Natural killer cell treated with Interleukin-12 subunit alpha and Interleukin-12 subunit beta and Interleukin-15 and Interleukin-18, amount 100 ng/mL, for 72 hours (primary cell): Measurements from ENCODE around the gene NUDT3. TPM values are rescaled to one million over a fixed set of nuclear protein-coding genes. Genes with fewer than 3 reads are reported as not detected.
"Not testable (repeated sequence)": the region's sequence is repeated elsewhere in the genome, so short reads cannot be mapped to it uniquely, and the experiment has no call there.

ENCODE experiments used
- ATAC-seq, 2 donors: fragments of 150-1000 bp; cut with Tn5 transposase in 1 of 2; sonication (Bioruptor Pico), chemical (Tn5 transposase) in 1 of 2; 2 replicates each; pipeline ENCODE4 v1.10.0; 2021
- DNase-seq: peaks from one replicate; pipeline ENCODE4 v3.0.0; 2022; ENCODE audit warnings: low spot score
- H3K27ac Mint-ChIP-seq, 2 donors: 1 replicate in 1 of 2; 2 replicates in 1 of 2; pipeline ENCODE4 v1.8.0; 2022; ENCODE audit warnings: mixed read lengths in 2 of 2, mild to moderate bottlenecking in 1 of 2, moderate library complexity in 1 of 2
- H3K27me3 Mint-ChIP-seq, 2 donors: 1 replicate in 1 of 2; 2 replicates in 1 of 2; pipeline ENCODE4 v1.8.0; 2022; ENCODE audit warnings: mixed read lengths in 2 of 2
- H3K36me3 Mint-ChIP-seq: one replicate; pipeline ENCODE4 v1.8.0; 2022; ENCODE audit warnings: mixed read lengths
- H3K4me1 Mint-ChIP-seq, 2 donors: 1 replicate in 1 of 2; 2 replicates in 1 of 2; pipeline ENCODE4 v1.8.0; 2022; ENCODE audit warnings: low read depth in 2 of 2, mixed read lengths in 2 of 2, mild to moderate bottlenecking in 1 of 2
- H3K4me3 Mint-ChIP-seq: one replicate; pipeline ENCODE4 v1.8.0; 2022; ENCODE audit warnings: mixed read lengths
- H3K9me3 Mint-ChIP-seq: 2 replicates; pipeline ENCODE4 v1.8.0; 2022; ENCODE audit warnings: mixed read lengths
- total RNA-seq, 2 donors: library from RNA; stranded (reverse); gene quantifications; one replicate each; pipeline ENCODE4 v1.2.3, GENCODE V29; 2022

NUDT3 gene
- total RNA-seq, 2 donors from 2014 or later = 9.2 to 15.4 TPM

DNA sequence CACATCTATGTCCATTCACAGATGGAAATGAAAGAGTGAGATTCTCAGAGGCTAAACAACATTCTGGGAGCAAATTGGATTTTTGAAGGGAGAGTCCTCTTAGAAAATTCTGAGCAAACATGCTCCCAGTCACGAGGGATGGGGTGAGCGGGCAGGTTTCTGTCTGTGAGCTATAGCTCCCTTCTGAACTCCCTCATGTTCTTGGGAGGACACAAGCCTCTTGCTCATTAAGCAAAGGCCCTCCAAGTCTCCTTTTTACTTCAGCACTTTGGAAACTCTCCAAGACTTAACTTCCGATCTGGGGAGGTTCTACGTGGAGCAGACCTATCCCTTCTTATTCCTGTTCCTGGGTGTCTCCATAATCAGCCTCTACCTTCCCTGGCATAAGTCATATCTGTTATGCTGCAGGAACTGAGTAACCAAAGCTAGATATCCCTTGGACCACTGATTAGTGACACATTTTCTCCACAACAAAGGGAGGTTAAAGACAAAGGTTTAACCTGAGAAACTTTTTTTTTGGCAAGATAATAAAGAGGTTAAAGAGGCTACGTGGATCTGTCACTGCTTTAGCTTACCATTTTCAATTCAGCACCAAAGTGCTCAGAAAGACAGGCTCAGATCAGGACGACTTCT, 110.7 kb downstream of the NUDT3 start:
- Mint-ChIP-seq H3K4me3 (no peak overlapping the region), H3K9me3 (no peaks in the 10 kb centered on the region), H3K36me3 (no peaks in the 10 kb centered on the region), H3K4me1 (peaks cover 0 to 8% of the 10 kb centered on the region in 2 donors), H3K27ac (no peak overlapping the region), H3K27me3 (no peaks in the 10 kb centered on the region)
- DNase-seq (no peak), ATAC-seq (no peak)

DNA sequence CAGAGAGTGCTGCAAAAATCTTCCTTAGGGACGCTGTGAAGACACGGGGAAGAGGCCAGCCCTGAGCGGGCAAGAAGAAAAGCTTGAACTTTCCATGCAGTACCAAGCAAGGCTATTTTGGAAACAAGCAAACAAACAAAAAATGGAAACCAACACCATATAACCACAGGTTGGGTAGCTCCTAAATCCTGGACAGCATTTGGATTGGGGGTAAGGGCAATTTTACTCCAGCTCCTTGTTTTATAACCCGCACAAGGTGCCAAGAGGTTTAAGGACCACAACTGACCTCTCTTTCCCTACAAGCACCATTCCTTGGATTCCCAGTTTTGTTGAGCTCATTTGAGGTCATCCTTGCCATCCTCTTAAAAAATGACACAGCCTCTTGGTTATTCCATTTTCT, 112.3 kb downstream of the NUDT3 start:
- no peak overlapping the region for H3K4me3 Mint-ChIP-seq
- ATAC-seq = no peak
- DNase-seq = no peak

DNA sequence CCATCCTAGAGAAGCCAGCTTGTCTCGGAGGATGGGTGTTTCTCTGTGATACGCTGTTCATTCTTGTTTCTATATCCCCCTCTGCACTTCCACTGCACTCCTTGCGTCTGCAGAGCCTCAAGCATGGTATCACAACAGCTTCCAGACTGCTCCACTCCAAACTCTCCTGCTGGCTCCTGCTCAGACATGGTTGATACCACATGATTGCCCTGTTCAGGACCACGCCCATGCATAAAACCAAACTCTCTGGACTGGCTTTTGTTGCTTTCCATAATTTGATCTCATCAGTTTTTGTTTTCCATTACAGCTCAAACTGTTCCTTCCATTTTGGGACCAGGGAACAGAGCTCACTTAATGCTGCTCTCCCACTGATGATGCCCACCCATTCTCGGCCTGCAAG, 113.6 kb downstream of the NUDT3 start:
- DNase-seq (no peak), ATAC-seq (no peak)
- H3K4me3 Mint-ChIP-seq = no peak overlapping the region
- no peaks in the 10 kb centered on the region for H3K27me3 Mint-ChIP-seq
- no peaks in the 10 kb centered on the region for H3K9me3 Mint-ChIP-seq
- peaks cover 0 to 9% of the 10 kb centered on the region in 2 donors for H3K4me1 Mint-ChIP-seq
- H3K36me3 Mint-ChIP-seq = no peaks in the 10 kb centered on the region
- H3K27ac Mint-ChIP-seq = no peak overlapping the region

More for the DNA sequence above, 112.3 kb downstream of the NUDT3 start:
- no peaks in the 10 kb centered on the region for H3K9me3 Mint-ChIP-seq
- no peaks in the 10 kb centered on the region for H3K27me3 Mint-ChIP-seq
- no peak overlapping the region for H3K27ac Mint-ChIP-seq
- H3K4me1 Mint-ChIP-seq = peaks cover 0 to 8% of the 10 kb centered on the region in 2 donors
- H3K36me3 Mint-ChIP-seq = no peaks in the 10 kb centered on the region

DNA sequence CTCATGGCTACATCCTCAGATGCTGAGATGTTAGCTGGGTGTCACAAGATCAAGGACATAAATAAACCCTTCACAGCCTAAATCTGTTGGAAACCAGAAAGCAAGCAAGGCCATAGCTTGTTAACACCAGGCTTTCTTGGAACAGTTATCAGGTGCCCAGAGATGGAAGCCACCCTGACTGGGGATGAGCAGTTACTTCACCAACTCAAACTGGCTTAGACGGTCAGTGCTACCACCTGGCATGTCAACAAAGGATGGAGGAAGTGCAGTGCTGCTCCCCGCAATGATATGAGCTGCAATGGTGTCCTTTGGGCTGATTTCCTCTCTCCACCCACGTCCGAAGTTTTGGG, 114.7 kb downstream of the NUDT3 start:
- DNase-seq (no peak), ATAC-seq (no peak)
- Mint-ChIP-seq H3K27me3 (no peaks in the 10 kb centered on the region), H3K4me3 (no peak overlapping the region), H3K27ac (no peak overlapping the region), H3K4me1 (peaks cover 0 to 10% of the 10 kb centered on the region in 2 donors), H3K36me3 (no peaks in the 10 kb centered on the region), H3K9me3 (no peaks in the 10 kb centered on the region)

DNA sequence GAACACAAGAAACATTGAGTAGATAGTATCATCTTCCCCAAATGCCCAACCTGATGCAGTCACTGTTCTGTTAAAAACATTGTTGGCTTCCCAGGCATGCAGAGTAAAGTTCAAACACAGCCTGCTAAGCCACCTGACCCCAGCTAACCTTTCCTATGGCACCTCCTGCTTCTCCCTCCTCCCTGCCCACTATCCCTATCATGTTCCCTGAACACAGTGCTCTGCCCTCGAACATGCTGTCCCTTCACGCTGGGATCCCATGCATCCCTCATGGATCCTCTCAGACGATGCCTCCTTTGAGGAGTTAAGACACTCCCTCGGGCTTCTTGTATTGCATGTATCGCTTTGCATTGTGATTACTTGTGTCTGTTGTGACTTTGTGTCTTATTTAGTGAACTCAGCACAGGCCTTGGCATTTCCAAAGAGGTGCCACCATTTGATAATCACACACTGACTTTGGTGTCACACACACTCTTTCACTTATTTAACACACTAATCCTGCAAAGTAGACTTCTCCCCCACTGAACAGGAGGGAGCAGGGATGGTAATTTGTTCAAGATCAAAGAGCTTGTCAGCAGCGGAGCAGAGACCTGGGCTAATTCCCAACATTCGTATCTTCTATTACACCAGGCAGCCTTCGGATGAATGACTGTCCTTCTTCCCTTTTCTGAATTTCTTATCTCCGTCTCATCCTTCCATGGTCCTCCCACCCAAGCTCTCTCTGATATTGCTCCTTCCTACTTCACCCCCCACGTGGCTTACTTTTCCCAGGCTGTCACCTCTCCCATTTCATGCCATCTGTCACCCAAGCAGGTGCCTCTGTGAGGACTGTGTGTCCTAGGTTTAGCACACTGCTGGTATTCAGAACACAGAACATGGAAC, 115.3 kb downstream of the NUDT3 start:
- DNase-seq = no peak
- Mint-ChIP-seq H3K27me3 (no peaks in the 10 kb centered on the region), H3K36me3 (no peaks in the 10 kb centered on the region), H3K4me1 (peaks cover 0 to 10% of the 10 kb centered on the region in 2 donors), H3K27ac (no peak overlapping the region), H3K4me3 (no peak overlapping the region), H3K9me3 (no peaks in the 10 kb centered on the region)
- no peak for ATAC-seq

DNA sequence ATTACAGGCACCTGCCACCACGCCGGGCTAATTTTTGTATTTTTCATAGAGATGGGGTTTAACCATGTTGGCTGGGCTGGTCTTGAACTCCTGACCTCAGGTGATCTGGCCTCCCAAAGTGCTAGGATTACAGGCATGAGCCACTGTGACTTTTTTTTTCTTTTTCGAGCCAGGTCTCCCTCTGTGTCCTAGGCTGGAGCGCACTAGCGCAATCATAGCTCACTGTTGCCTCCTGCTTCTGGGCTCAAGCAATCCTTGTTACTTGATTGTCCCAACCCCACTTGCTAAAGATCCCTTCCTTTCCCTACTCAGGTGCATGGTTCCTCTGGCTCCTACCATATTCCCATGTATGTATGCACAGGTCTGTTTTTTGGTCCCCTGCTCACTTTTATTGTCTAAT, 116.3 kb downstream of the NUDT3 start:
- no peak overlapping the region for H3K27ac Mint-ChIP-seq
- no peak for ATAC-seq

DNA sequence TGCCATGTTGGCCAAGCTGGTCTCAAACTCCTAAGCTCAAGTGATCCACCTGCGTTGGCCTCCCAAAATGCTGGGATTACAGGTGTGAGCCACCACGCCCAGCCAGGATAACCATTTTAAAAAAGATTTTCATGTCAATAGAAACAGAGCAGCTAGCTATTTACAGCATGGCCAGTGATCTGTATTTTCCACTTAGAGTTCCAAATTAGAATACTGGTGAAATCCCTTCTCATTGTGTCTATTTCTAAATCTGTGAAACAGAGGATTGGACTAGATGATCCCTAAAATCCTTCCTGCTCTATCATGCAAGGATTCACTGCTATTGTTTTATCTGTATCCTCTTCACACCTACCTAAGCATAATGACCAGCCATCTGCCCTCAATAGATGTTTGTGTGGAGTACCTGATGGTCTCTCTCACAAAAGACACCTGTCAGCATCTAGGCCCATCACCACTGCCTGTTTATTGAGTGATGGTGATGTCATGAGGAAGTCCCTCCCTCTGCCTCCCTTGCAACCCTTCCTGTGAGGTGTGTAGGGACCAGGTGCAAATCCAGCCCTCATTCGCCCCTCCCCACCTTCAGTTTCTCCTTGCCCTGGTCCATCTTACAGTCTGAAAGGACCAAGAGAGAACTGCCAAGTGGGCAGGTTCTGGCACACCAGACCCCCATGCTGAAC, 117.2 kb downstream of the NUDT3 start:
- Mint-ChIP-seq H3K4me3 (no peak overlapping the region), H3K9me3 (no peaks in the 10 kb centered on the region), H3K27me3 (no peaks in the 10 kb centered on the region), H3K36me3 (no peaks in the 10 kb centered on the region), H3K4me1 (peaks cover 0 to 10% of the 10 kb centered on the region in 2 donors), H3K27ac (no peak overlapping the region)
- ATAC-seq (no peak), DNase-seq (no peak)

More for the DNA sequence above, 116.3 kb downstream of the NUDT3 start:
- H3K4me3 Mint-ChIP-seq = no peak overlapping the region
- H3K36me3 Mint-ChIP-seq = no peaks in the 10 kb centered on the region
- H3K4me1 Mint-ChIP-seq = peaks cover 0 to 10% of the 10 kb centered on the region in 2 donors
- no peak for DNase-seq
- H3K9me3 Mint-ChIP-seq = no peaks in the 10 kb centered on the region
- no peaks in the 10 kb centered on the region for H3K27me3 Mint-ChIP-seq

DNA sequence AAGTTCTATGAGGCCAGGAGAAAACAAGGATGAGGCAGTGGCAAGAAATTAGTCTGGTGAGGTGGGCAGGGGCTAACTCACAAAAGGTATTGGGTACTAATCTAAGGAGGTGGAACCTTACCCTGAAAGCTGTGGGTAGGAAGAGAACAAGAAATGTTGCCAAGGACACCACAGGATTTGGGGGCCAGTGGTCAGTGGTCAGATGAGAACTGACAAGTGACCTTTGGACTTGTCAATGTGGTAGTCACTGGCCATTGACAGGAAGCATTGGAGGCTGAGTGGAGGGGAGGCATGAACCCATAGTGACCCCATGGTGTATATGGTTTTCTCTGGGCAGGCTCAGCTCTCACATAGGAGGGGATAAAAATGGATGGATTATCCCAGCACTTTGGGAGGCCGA, 118.3 kb downstream of the NUDT3 start:
- no peak overlapping the region for H3K27ac Mint-ChIP-seq
- DNase-seq (no peak), ATAC-seq (no peak)
- H3K27me3 Mint-ChIP-seq = no peaks in the 10 kb centered on the region
- H3K4me3 Mint-ChIP-seq = no peak overlapping the region
- peaks cover 0 to 5% of the 10 kb centered on the region in 2 donors for H3K4me1 Mint-ChIP-seq
- H3K9me3 Mint-ChIP-seq = no peaks in the 10 kb centered on the region
- no peaks in the 10 kb centered on the region for H3K36me3 Mint-ChIP-seq

DNA sequence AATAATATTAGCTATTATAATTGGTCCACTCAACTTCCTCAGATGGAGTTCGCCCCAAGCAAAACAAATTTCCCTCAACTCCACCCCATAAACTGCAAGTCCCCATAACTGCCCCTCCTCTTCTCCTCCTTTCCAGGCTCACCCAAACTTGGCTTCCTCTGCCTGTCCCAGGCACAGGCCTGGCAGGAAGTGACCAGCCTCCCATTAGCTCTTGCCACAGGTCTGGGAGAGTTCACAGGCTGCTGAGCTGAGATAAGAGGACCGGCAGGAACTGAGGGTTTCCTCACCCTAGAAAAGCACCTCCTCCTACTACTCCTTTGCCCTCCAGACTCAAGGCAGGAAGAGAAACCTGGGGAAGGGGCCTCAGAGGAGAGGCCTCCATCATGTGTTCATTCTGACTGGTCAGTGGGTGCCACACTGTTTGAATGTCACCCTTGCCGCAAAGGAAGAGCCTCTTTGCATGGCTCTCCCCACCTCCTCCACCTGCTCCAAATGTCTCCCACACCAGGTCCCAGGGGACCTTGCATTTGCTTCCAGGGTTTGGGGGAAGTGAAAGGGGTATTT, 119.1 kb downstream of the NUDT3 start:
- H3K27ac Mint-ChIP-seq = no peak overlapping the region
- no peak for DNase-seq
- ATAC-seq = no peak
- no peaks in the 10 kb centered on the region for H3K9me3 Mint-ChIP-seq
- no peak overlapping the region for H3K4me3 Mint-ChIP-seq
- no peaks in the 10 kb centered on the region for H3K27me3 Mint-ChIP-seq
- H3K4me1 Mint-ChIP-seq = peaks cover 0 to 5% of the 10 kb centered on the region in 2 donors
- no peaks in the 10 kb centered on the region for H3K36me3 Mint-ChIP-seq

DNA sequence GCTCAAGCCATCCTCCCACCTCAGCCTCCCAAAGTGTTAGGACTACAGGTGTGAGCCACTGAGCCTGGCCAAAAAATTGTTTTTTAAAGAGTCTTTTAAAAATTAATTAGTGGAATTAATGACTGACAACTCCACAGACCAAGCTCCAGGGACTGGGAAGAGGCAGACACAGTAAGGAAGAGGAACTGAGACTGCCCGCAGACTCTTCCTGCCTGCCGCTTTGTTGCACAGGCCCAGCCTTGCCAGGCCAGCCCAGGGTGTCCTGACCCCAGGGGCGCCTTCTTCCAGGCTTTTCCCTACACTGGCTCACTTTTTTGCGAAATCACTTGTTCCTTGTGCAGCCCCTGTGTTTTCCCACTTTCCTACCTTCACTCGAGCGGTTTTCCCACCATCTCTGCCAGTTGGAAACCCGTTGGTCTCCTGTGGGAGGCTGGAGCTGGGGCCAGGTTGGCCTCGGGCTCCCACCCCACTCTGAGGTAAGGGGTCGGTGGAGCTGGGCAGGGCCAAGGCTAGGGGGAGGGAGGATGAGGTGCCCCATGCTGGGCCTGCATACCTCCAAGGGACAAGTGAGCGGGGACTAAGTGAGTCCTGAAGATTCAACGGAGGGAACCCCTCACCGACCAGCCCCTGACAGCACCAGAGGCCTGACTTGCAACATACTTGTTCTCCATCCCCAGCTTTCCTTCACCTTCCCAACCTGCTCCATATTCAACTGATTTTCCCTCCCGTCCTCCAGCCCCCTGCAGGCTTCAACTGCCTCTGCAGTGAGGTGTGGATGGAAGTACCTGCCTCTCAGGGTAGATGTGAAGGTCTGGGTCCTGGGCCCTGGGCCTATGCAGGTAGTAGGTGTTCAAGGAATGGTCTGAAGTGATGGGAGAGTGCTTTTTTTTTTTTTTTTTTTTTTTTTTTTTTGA, 120.2 kb downstream of the NUDT3 start:
- peak in 1 of 2 donors; percentile 24 for ATAC-seq
- peaks cover 0 to 5% of the 10 kb centered on the region in 2 donors for H3K4me1 Mint-ChIP-seq
- H3K36me3 Mint-ChIP-seq = no peaks in the 10 kb centered on the region
- H3K9me3 Mint-ChIP-seq = no peaks in the 10 kb centered on the region
- no peak for DNase-seq
- H3K27me3 Mint-ChIP-seq = no peaks in the 10 kb centered on the region
- H3K27ac Mint-ChIP-seq = no peak overlapping the region
- H3K4me3 Mint-ChIP-seq = no peak overlapping the region

DNA sequence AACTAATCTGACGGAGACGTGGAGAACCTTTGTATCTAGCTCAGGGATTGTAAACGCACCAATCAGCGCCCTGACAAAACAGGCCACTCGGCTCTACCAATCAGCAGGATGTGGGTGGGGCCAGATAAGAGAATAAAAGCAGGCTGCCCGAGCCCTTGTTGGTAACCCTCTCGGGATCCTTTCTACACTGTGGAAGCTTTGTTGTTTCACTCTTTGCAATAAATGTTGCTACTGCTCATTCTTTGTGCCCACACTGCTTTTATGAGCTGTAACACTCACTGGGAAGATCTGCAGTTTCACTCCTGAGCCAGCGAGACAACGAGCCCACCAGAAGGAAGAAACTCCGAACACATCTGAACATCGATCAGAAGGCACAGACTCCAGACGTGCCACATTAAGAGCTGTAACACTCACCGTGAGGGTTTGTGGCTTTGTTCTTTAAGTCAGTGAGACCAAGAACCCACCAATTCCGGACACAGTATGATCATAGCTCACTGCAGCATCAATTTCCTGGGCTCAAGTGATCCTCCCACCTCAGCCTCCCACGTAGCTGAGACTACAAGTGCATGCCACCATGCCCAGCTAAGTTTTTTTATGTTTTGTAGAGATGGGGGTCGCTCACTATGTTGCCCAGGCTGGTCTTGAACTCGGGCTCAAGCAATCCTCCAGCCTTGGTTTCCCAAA, 122.7 kb downstream of the NUDT3 start:
- not testable (repeated sequence) for DNase-seq, H3K4me1 Mint-ChIP-seq, ATAC-seq, H3K27me3 Mint-ChIP-seq, H3K27ac Mint-ChIP-seq, H3K9me3 Mint-ChIP-seq, H3K36me3 Mint-ChIP-seq
- peak overlapping the region; percentile 15 for H3K4me3 Mint-ChIP-seq

DNA sequence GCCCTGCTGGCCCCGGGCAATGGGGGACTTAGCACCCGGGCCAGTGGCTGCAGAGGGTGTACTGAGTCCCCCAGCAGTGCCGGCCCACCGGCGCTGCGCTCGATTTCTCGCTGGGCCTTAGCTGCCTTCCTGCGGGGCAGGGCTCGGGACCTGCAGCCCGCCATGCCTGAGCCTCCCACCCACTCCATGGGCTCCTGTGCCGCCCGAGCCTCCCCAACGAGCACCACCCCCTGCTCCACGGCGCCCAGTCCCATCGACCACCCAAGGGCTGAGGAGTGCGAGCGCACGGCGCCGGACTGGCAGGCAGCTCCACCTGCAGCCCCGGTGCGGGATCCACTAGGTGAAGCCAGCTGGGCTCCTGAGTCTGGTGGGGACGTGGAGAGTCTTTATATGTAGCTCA, 123.3 kb downstream of the NUDT3 start:
- not testable (repeated sequence) for H3K4me1 Mint-ChIP-seq, DNase-seq, ATAC-seq, H3K4me3 Mint-ChIP-seq, H3K27me3 Mint-ChIP-seq, H3K9me3 Mint-ChIP-seq, H3K27ac Mint-ChIP-seq, H3K36me3 Mint-ChIP-seq

DNA sequence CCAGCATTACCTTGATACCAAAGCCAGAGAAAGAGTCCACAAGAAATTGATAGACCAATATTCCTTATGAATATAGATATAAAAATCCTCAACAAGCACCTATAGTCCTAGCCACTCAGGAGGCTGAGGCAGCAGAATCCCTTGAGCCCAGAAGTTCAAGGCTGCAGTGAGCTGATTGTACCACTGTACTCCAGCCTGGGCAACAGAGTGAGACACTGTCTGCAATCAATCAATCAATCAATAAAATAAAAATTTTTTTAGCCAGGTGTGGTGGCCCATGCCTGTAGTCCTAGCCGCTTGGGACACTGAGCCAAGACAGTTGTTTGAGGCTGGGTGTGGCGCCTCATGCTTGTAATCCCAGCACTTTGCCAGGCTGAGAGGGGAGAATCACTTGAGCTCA, 124.7 kb downstream of the NUDT3 start:
- Mint-ChIP-seq H3K36me3 (no peaks in the 10 kb centered on the region), H3K9me3 (no peaks in the 10 kb centered on the region), H3K4me3 (no peak overlapping the region), H3K4me1 (no peaks in the 10 kb centered on the region), H3K27ac (no peak overlapping the region), H3K27me3 (peaks cover 0 to 5% of the 10 kb centered on the region in 2 donors)
- no peak for ATAC-seq
- DNase-seq = no peak
